Measurements from ENCODE around the gene NISCH.

GRCh38 chr3:52519445-52520140 is 64.2 kb downstream of the NISCH start:
- TF ChIP-seq, protein P1, sequence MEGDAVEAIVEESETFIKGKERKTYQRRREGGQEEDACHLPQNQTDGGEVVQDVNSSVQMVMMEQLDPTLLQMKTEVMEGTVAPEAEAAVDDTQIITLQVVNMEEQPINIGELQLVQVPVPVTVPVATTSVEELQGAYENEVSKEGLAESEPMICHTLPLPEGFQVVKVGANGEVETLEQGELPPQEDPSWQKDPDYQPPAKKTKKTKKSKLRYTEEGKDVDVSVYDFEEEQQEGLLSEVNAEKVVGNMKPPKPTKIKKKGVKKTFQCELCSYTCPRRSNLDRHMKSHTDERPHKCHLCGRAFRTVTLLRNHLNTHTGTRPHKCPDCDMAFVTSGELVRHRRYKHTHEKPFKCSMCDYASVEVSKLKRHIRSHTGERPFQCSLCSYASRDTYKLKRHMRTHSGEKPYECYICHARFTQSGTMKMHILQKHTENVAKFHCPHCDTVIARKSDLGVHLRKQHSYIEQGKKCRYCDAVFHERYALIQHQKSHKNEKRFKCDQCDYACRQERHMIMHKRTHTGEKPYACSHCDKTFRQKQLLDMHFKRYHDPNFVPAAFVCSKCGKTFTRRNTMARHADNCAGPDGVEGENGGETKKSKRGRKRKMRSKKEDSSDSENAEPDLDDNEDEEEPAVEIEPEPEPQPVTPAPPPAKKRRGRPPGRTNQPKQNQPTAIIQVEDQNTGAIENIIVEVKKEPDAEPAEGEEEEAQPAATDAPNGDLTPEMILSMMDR (IDR thresholded peaks at IDR 0.05; ENCODE audit: insufficient read depth, low read length, poor library complexity, severe bottlenecking): no peak
- TF ChIP-seq EZH2phosphoT487 (conservative IDR thresholded peaks at IDR 0.05; ENCODE audit: low read length): no peak

Measured in SU-DHL-6 (cell line).